Dedifferentiated amniotic fluid mesenchymal stem cell (primary cell): Measurements from ENCODE around the gene FGD4.
"Not testable (repeated sequence)": the region's sequence is repeated elsewhere in the genome, so short reads cannot be mapped to it uniquely, and the experiment has no call there.

ENCODE experiments used
- DNase-seq: peaks from one replicate; pipeline ENCODE4 v3.0.0-alpha.2; 2016; ENCODE audit errors: extremely low spot score

FGD4 gene

DNA sequence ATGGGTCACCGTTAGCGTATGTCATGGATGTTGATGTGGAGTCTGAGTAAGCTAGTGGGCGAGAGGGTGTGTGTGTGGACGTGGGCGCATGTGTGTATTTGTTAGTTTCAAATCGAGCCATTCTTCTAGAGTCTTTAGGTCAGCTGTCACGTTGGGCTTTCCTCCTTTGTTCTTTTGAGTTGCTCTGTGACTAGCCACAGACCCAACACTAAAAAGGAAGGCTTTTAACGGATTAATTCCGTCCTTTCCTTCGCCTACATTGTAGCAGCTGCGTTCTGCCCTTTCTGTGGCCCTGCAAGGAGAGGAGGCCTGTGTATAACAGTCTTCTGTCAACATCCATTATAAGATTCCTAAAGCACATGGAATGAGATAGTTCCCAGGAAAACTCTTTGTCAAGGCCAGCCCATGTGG lies 162.6 kb downstream of the FGD4 start:
- no peak for DNase-seq

GRCh38 chr12:32562413-32562812 lies 163.1 kb downstream of the FGD4 start:
- DNase-seq, result not testable (repeated sequence)

DNA sequence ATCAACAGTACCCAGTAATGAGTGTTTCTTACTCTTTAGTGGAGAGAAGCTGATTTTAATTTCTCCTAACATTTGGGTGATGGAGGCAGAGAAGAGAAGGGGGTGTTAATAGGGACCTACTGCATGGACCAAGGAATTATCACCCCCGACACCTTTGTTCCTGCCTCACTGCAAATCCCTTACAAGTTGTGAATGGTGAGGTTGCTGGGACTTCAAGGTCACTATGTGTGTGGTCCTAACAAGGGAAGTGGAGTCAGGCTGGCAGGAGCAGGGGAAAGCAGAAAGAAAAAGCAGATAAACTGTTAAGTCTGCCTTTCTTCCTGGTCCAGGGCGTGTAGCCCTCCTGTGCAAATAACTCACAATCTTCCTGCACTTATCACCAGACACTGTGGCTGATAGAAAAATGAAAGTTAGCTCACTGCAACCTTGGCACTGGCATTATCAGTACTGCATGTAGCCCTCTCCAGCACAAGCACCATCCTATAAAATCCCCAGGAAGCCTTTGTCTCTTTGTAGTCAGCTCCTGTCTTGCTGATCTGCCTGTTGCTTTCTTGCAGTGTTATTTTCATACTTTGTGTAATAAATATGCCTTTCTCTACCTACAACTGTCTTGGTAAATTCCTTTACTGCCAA lies 167.4 kb downstream of the FGD4 start:
- DNase-seq, result no peak

DNA sequence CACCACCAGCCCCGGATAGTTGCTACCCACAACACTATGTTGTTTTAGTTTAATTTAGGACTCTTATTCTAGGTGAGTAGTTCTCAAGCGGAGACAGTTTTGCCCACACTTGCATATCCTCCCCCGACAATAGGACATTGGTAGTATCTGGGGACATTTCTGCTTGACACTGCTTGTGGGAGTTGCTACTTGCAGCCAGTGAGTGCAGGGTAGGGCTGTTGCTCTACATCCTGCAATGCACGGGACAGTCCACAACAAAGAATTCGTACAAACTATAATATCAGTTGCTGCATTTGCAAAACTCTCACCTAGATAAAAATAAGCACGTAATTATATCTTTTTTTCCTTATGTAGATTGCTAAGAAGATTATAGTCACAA lies 167.9 kb downstream of the FGD4 start:
- DNase-seq, result no peak

- DNase-seq, result peak; percentile 93
Observed at GRCh38 chr12:32568228-32568627, 168.9 kb downstream of the FGD4 start.

DNA sequence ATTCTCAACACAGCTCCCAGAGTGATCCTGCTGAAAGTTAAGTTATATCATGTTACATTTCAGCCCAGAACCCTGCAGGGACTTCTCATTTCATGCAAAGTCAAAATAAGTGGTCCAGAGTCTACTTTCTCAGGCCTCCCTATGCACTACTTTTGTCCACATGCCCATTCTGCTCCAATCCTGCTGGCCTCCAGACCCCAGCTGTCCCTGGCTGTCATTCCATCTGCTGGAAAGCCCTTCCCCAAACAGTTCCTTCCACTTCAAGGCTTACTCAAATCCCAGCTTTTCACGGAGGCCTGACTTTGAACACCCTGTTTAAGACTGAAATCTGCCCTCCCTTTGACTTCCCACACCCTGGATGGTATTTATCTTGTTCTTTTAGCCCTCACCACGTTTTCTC lies 169.9 kb downstream of the FGD4 start:
- no peak for DNase-seq

DNA sequence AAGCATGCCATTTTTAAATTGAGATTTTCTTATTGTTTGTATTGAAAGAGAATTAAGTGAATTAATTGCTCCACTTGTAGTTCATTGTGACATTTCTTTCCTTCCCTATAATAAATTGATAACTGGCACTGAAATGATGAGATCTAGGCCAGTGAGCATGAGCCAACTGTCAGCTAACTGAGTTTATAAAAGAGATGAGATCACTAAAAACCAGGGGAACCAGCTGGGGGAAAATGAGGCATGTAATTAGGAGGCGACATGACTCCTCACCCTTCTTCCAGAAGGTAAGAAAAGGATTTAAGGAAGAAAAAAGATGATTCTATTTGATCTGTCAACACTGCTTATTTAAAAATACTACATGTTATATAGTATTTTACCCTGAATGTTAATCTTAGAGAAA lies 175.2 kb downstream of the FGD4 start:
- no peak for DNase-seq

- no peak for DNase-seq
Observed at GRCh38 chr12:32577328-32577727, 178.0 kb downstream of the FGD4 start.

DNA sequence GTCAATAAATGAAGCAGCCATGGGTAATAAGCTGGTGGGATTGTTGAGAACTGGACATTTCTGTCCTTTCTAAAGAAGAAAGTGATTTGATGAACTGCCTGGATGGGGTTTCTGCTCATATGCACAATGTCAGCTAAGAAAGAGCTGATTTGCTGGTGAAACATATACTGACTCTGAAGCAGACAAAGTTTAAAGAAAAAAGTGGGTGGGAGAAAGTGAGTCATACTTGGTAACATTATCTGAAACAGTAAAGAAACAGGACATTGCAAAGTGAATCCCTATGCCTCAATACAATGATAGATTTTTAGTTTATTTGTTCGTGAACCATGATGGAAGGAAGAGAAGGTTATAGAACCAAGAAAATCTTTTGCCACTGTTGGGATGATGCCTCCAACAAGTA lies 184.2 kb downstream of the FGD4 start:
- peak; percentile 47 for DNase-seq

DNA sequence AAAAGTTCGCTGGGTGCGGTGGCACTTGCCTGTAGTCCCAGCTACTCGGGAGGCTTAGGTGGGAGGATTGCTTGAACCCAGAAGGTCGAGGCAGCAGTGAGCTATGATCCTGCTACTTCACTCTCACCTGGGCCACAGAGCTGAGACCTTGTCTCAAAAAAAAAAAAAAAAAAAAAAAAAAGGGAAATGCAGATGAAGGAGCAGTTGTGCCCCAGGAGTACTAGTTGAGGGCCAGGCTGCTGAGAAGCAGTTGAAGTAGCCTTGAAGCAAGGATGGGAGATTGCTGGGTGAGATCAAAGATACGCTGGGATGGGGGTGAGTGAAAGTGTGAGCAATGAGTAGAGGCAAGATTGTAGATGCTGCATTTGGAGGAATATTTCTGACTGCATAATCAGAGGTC lies 186.3 kb downstream of the FGD4 start:
- DNase-seq, result no peak

GRCh38 chr12:32586390-32586789 lies 187.0 kb downstream of the FGD4 start:
- DNase-seq, result no peak

GRCh38 chr12:32587581-32588495 lies 188.5 kb downstream of the FGD4 start:
- no peak for DNase-seq

DNA sequence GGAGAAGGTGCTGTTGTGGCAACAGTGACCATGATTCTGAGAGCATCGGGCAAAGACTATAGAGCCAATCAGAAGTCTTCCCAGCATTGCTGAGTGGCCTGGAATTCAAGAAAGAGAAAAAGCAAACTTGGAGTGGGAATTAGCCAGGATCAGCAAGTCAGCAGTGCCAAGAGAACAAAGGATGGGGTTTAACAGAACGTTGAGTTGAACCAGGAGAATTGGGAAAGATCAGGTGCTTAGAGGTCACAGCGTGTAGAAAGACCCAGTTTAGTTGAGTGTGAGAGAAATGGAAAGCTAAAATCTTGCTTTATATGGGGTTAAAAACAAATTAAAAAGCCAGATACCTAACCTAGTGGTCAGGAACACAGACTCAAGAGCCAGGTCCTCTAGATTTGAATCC lies 189.2 kb downstream of the FGD4 start:
- DNase-seq, result no peak

DNA sequence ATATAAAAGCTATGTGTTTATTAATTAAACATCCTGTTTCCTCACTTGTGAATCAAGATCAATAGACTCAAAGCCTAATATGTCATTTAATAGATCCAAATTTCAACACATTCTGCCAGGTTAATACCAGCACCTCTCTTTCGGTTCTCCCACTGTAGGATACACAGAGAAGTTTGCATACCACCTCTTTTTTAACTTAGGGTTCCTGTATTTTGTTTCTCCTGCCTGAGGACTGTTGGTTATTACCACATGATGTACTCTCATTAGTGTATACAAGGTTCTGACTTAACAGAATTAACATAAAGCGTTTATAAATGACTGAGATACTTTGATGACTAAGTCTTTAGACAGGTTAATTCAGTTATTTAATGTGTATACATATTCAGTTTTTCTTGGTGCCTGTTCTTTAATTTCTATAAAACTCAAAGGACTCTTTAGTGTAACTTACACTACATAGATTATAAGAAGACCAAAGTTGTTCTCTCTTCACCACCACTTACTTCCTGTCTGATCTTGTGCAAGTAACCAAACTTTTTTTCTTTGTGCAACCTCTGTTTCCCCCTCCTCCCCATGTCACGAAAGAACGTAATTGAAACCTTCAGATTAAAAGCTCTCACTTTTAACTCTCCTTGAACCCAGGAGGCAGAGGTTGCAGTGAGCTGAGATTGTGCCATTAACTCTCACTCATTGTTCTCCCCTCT lies 190.0 kb downstream of the FGD4 start:
- DNase-seq, result no peak

DNA sequence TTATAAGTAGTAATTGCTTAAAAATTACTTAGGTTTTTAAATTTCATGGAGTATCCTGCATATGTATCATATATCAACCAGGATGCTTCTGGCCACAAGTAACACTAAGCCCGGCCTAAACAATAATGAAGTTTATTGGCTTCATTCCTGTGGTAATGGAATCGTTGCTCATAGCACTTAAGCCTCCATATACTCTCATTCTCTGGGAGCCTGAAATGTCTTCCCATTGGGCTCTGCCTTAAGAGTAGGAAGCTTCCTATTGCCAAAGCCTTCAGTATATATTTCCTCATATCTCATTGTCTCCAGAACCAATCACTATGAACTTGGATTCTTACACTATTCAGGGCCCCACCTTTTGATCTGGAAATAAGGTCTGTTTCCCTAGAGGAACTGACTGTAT lies 195.9 kb downstream of the FGD4 start:
- DNase-seq, result no peak

DNA sequence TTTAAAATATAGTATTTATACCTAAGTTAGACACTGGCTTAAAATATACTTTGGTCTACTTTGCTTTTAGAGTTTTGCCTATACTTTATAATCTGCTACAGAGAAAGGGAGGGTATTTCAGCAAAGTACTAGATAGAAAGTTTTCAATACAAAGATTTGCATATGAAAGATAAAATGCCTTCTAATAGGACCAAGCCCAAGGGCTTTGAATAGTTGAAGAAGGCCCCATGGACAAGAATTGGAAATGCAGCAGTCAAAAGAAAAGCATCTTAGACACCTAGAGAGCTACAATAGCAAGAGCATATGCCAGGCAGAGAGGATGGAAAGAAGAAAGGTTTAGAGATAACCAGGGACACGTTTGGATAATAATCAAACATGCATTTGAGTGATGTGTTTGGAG lies 196.7 kb downstream of the FGD4 start:
- DNase-seq, result no peak

GRCh38 chr12:32598688-32599087 lies 199.3 kb downstream of the FGD4 start:
- DNase-seq, result no peak

DNA sequence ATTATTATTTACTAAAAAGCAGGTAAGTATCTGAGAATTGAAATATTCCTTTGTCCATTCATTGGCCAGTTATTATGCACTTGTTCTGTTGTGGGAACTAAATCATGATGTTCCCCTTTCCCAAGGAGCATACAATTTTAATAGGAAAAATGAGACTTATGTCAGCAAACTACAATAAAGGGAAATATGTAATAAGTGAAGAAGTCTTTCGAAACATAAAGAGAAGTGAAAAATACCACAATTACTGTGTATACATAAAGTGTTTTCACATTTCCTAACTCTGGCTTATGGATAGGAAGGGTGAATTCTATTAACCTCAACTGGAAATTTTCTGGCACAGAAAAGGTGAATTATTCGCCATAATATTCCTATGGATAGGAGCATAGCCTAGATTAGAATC lies 201.3 kb downstream of the FGD4 start:
- no peak for DNase-seq

DNA sequence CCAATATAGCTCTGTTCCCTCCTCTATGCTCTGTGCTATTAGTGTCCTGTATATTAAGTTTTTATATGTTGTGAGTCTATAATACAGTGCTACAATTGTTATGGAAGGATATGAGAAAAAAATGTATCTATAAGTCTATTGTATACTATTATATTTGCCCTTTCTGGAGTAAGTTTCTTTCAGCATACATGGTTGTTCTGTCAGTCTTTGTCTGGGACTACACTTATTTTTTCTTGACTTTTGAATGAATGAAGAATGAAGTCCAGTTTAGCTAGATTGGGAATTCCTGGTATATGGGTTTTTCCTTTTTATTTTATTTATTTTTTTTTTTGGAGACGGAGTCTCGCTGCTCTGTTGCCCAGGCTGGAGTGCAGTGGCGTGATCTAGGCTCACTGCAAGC lies 203.7 kb downstream of the FGD4 start:
- no peak for DNase-seq

- DNase-seq, result no peak
Observed at GRCh38 chr12:32603858-32604257, 204.5 kb downstream of the FGD4 start.

DNA sequence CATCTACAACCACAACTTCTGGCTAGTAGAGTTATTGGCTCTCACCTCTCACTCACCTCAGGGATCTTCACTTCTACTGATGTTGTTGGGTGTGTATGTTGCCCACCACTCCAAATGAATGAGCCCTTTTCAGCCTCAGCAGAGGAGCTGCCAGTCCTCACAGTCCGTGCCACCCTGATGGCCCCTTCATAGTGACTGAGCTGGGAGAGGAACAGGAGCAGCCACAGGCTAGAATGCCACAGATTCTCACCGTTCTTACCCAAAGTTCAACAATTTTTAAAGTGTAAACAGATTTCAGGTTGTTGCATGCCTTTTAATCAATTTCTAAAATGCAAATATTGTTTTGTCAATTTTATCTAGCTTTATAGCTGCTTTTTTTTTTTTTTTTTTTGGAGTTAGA lies 205.2 kb downstream of the FGD4 start:
- DNase-seq, result no peak

DNA sequence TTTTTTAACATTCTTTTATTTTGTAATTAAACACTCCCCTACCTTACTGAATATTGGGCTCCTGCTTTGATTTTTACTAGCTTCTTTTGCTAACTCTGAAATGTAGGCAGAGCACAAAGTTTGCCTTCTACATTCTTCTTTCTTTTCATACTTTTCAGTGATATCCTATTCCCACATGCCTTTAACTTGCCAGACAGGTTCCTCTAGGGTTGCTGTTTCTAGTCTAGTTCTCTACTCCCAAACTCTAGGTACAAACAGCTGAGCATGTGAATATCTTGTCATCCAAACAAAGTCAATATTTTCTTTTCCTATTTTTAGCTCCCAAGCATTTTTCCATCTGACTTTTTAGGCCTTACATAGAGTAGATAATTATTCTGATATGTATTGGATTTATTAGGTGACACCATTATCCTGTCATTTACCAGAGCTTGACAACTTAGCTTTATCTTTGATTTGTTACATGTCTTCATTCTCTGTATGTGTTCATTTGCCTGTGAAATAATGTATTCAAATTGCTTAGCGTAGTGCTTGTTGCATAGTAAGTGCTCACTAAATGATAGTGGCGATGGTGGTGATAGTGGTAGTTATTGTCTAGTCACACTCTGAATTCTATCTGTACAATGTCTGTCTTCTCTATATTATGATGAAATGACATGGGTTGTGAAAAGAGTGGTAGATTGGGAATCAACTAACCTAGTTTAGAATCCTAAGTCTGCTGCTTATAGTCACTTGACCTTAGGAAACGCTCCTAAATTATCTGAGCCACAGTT lies 206.2 kb downstream of the FGD4 start:
- no peak for DNase-seq
